Right lobe of liver (tissue), 4 donors: Measurements from ENCODE around the gene USP14.

Source experiments
- POLR2A ChIP-seq: fragments of 450-650 bp; IDR thresholded peaks from one replicate; pipeline ENCODE4 v1.6.1; 2017; ENCODE audit warnings: antibody characterized with exemption, mild to moderate bottlenecking
- TF ChIP-seq, protein P1 (sequence below), 4 donors: fragments of 200-600 bp in 3 of 4; fragments of 450-650 bp in 1 of 4; IDR thresholded peaks; one replicate each; pipeline versions ENCODE4 v1.5.1 to v1.8.0; 2016 to 2022; ENCODE audit warnings: antibody characterized with exemption in 4 of 4, mild to moderate bottlenecking in 2 of 4
- donor health status: DM: no; HTN: no; CAD: no.
- donor health status: DM: no; HTN: no; CAD: no.
- donor health status: DM: no; HTN: yes; CAD: no.

DNA sequence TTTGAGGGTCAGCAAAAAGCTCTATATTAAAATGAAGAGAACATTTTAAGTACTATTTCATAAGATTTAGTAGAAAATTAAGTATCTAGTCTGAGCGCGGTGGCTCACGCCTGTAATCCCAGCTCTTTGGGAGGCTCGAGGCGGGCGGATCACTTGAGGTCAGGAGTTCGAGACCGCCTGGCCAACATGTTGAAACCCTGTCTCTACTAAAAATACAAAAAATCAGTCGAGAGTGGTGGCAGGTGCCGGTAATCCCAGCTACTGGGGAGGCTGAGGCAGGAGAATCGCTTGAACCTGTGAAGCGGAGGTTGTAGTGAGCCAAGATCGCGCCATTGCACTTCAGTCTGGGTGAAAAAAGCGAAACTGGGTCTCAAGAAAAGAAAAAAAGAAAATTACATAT, 1.6 kb downstream of the USP14 start:
- TF ChIP-seq, protein P1, sequence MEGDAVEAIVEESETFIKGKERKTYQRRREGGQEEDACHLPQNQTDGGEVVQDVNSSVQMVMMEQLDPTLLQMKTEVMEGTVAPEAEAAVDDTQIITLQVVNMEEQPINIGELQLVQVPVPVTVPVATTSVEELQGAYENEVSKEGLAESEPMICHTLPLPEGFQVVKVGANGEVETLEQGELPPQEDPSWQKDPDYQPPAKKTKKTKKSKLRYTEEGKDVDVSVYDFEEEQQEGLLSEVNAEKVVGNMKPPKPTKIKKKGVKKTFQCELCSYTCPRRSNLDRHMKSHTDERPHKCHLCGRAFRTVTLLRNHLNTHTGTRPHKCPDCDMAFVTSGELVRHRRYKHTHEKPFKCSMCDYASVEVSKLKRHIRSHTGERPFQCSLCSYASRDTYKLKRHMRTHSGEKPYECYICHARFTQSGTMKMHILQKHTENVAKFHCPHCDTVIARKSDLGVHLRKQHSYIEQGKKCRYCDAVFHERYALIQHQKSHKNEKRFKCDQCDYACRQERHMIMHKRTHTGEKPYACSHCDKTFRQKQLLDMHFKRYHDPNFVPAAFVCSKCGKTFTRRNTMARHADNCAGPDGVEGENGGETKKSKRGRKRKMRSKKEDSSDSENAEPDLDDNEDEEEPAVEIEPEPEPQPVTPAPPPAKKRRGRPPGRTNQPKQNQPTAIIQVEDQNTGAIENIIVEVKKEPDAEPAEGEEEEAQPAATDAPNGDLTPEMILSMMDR (IDR thresholded peaks at IDR 0.05), result no peak
- no peak for TF ChIP-seq POLR2A
